Stomach (tissue), 9 donors: Measurements from ENCODE around the gene MIOS. TPM values are rescaled to one million over a fixed set of nuclear protein-coding genes. Genes with fewer than 3 reads are reported as not detected.

ENCODE experiments used
- DNase-seq, 2 donors: peaks; one replicate each; pipeline versions ENCODE4 v3.0.0 to v3.0.0-alpha.2; 2013 to 2019
- H3K27ac ChIP-seq, 5 donors: fragments of 200-600 bp in 4 of 5; sonication (generic) in 4 of 5; one replicate each; pipeline ENCODE4 v1.5.1; 2013 to 2019; ENCODE audit warnings: mild to moderate bottlenecking in 1 of 5, moderate library complexity in 1 of 5
- H3K27me3 ChIP-seq, 3 donors: fragments of 200-600 bp; sonication (generic); one replicate each; pipeline ENCODE4 v1.5.1; 2017 to 2019; ENCODE audit warnings: mixed run types in 1 of 3
- H3K36me3 ChIP-seq, 4 donors: fragments of 200-600 bp; sonication (generic); 1 replicate in 3 of 4; 2 replicates in 1 of 4; pipeline ENCODE4 v1.5.1; 2016 to 2019
- H3K4me1 ChIP-seq, 4 donors: fragments of 200-600 bp; sonication (generic); one replicate each; pipeline ENCODE4 v1.5.1; 2016 to 2019
- H3K4me3 ChIP-seq, 4 donors: fragments of 200-600 bp; sonication (generic) in 3 of 4; one replicate each; pipeline ENCODE4 v1.5.1; 2016 to 2019; ENCODE audit warnings: mild to moderate bottlenecking in 1 of 4
- H3K9me3 ChIP-seq, 4 donors: fragments of 200-600 bp; sonication (generic); one replicate each; pipeline ENCODE4 v1.5.1; 2016 to 2019
- EP300 ChIP-seq: sonication (generic); formaldehyde crosslinking; IDR thresholded peaks from one replicate; pipeline ENCODE4 v1.6.1; 2017; ENCODE audit warnings: antibody characterized with exemption
- POLR2A ChIP-seq, 4 donors: fragments of 450-650 bp; IDR thresholded peaks; one replicate each; pipeline ENCODE4 v1.6.1; 2016; ENCODE audit warnings: antibody characterized with exemption in 4 of 4, control low read depth in 2 of 4, mild to moderate bottlenecking in 1 of 4, moderate library complexity in 1 of 4
- POLR2AphosphoS5 ChIP-seq, 3 donors: sonication (generic); formaldehyde crosslinking; IDR thresholded peaks; one replicate each; pipeline ENCODE4 v1.6.1; 2016; ENCODE audit warnings: antibody characterized with exemption in 3 of 3
- WGBS, 5 donors: extraction: QIAGEN DNeasy Blood & Tissue Kit in 3 of 5; methylation state at CpG; one replicate each; pipeline versions ENCODE4 v1.1.5 to v1.1.7; 2013 to 2018; 5-methylcytosine and 5-hydroxymethylcytosine counted together
- intact Hi-C: fragments of 100-400 bp; cut with DNase I; formaldehyde crosslinking; loops from one replicate; pipeline ENCODE4 v1.15.1; 2023; ENCODE audit warnings: low total_unique reads
- polyA plus RNA-seq, 3 donors: library from polyadenylated mRNA; stranded (reverse); fragments of 200-250 nt; gene quantifications; one replicate each; pipeline ENCODE4 v1.2.3, GENCODE V29; 2013
- total RNA-seq, 5 donors: library from RNA; depleted of rRNA; stranded (reverse); fragments of >200 nt; gene quantifications; one replicate each; pipeline versions ENCODE4 v1.1.0 to v1.2.3, GENCODE V29; 2014 to 2016
- TF ChIP-seq, protein P1 (sequence below), 7 experiments: fragments of 450-650 bp in 4 of 7; fragments of 200-600 bp in 3 of 7; sonication (generic) in 3 of 7; IDR thresholded peaks; one replicate each; pipeline ENCODE4 v1.5.1; 2016 to 2019; ENCODE audit warnings: antibody characterized with exemption in 7 of 7, control low read depth in 2 of 7, mild to moderate bottlenecking in 1 of 7
- donor health status: healthy with polysubstance abuse.
- donor health status: Bipolar disorder and iron deficiency.
- donor health status: healthy.

Gene MIOS
- total and polyA plus RNA-seq, 8 donors: 10.7 to 82.9 (median 30.6) TPM

DNA sequence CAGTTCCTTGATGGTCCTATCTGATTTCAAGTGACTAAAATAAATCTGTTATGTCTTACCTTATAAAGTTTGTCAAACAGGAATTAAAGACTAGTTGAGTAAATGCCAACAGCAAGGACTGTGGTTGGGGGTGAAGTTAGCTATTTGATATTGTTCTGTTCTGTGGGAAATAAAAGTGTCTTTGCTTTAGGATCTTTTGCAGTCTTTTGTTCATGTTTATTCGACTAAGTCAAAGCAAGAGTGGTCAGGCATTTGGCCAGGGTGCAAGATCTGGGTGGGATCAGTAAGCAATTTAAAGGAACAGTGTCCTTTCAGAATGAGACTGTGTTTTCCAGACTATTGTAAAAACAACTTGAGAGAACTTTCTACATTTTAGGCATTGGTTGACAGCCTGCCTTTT lies 31.0 kb upstream of the MIOS start, which contains the start of gene COL28A1:
Gene COL28A1, minus strand, starts transcription at position 183 of the 400 bp plus-strand sequence. CDS start 2,998 bp downstream, outside the sequence.
- no peak within 1 kb of the TSS for H3K27ac ChIP-seq
- H3K27me3 ChIP-seq: no peaks in the 10 kb centered on the region
- no peaks in the 10 kb centered on the region for H3K36me3 ChIP-seq
- DNase-seq: no peak
- intact Hi-C loops: no loop called here
- H3K4me3 ChIP-seq: no peak within 1 kb of the TSS
- H3K4me1 ChIP-seq: no peaks in the 10 kb centered on the region
- TF ChIP-seq POLR2AphosphoS5 (IDR thresholded peaks at IDR 0.05): no peak
- no peak for TF ChIP-seq EP300
- TF ChIP-seq POLR2A (IDR thresholded peaks at IDR 0.05): no peak
- TF ChIP-seq, protein P1, sequence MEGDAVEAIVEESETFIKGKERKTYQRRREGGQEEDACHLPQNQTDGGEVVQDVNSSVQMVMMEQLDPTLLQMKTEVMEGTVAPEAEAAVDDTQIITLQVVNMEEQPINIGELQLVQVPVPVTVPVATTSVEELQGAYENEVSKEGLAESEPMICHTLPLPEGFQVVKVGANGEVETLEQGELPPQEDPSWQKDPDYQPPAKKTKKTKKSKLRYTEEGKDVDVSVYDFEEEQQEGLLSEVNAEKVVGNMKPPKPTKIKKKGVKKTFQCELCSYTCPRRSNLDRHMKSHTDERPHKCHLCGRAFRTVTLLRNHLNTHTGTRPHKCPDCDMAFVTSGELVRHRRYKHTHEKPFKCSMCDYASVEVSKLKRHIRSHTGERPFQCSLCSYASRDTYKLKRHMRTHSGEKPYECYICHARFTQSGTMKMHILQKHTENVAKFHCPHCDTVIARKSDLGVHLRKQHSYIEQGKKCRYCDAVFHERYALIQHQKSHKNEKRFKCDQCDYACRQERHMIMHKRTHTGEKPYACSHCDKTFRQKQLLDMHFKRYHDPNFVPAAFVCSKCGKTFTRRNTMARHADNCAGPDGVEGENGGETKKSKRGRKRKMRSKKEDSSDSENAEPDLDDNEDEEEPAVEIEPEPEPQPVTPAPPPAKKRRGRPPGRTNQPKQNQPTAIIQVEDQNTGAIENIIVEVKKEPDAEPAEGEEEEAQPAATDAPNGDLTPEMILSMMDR (IDR thresholded peaks at IDR 0.05): no peak
- 7 to 22% (median 15%) methylated on average over 1 of the region's 1 CpG for WGBS, 5 donors
- no peaks in the 10 kb centered on the region for H3K9me3 ChIP-seq

DNA sequence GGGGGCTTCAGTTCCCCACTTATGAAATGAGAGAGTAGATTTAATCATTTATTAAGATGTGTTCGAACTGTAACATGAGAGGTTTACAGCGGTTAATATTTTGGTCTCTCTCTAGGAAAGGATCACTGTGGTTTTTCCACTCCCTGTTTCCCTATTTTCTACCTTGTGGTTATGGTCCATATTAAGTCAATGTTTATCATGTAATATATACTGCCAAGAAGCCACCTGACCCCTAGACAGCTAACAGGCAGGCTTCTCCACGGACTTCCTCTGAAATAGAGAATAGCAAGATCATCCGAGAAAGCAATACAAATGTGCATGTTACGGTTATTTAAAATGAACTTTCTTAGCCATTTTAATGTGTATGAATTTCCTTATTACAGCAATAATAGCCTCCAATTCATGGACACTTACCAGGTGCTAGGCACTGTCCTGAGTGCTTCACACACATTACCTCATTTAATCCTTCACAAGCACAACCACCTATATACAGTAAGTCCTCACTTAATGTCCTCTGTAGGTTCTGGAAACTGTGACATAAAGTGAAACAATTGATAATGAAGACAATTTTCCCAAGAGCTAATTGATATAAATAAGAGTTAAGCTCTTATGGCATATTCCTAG lies 30.2 kb upstream of the MIOS start:
- H3K27me3 ChIP-seq: no peaks in the 10 kb centered on the region
- H3K4me3 ChIP-seq: no peak overlapping the region
- H3K4me1 ChIP-seq: peaks cover 0 to 1% (median 0%) of the 10 kb centered on the region in 4 donors
- H3K27ac ChIP-seq: no peak overlapping the region
- TF ChIP-seq, protein P1 (IDR thresholded peaks at IDR 0.05): no peak
- no peak for TF ChIP-seq POLR2A (IDR thresholded peaks at IDR 0.05)
- TF ChIP-seq EP300: no peak
- no peak for TF ChIP-seq POLR2AphosphoS5 (IDR thresholded peaks at IDR 0.05)
- no peak for DNase-seq
- H3K9me3 ChIP-seq: no peaks in the 10 kb centered on the region
- intact Hi-C loops: no loop called here
- no peaks in the 10 kb centered on the region for H3K36me3 ChIP-seq
- 73 to 84% (median 78%) methylated on average over 5 of the region's 5 CpGs for WGBS, 5 donors

DNA sequence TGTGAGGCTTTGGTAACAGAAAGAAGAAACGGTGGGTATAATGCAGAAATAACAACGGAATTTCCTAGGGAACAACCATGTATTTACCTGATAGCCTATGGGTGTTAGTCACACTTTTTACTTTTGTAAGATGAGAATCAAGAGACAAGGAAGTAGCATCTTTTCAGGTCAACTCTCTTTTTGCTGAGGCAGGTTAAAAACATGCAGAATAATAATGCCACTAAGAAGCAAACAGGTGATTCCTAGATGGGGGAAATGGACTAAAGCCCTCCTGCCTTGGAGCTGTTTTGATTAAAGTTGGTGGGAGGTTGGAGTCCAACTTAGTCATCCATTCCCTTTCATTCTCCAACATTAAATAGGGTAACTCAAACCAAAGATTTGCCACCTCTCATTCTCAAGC lies 29.0 kb upstream of the MIOS start:
- intact Hi-C loops: no loop called here
- H3K27ac ChIP-seq: no peak overlapping the region
- no peak for DNase-seq
- no peaks in the 10 kb centered on the region for H3K36me3 ChIP-seq
- H3K4me3 ChIP-seq: no peak overlapping the region
- no peak for TF ChIP-seq EP300
- no peak for TF ChIP-seq POLR2A (IDR thresholded peaks at IDR 0.05)
- TF ChIP-seq, protein P1 (IDR thresholded peaks at IDR 0.05): no peak
- TF ChIP-seq POLR2AphosphoS5 (IDR thresholded peaks at IDR 0.05): no peak
- H3K4me1 ChIP-seq: peaks cover 0 to 7% (median 0%) of the 10 kb centered on the region in 4 donors
- no peaks in the 10 kb centered on the region for H3K9me3 ChIP-seq
- WGBS, 5 donors: 88 to 95% (median 92%) methylated on average over 2 of the region's 2 CpGs
- H3K27me3 ChIP-seq: no peaks in the 10 kb centered on the region

DNA sequence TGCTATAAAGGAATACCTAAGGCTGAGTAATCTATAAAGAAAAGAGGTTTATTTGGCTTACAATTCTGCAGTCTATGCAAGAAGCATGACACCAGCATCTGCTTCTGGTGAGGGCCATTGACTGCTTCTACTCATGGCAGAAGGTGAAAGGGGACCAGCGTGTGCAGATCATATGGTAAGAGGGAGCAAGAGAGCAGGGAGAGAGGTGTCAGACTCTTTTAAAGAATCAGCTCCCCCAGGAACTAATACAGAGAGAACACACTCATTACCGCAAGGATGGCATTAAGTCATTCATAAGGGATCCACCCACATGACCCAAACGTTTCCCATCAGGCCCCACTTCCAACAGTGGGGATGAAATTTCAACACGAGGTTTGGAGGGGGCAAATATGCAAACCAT lies 27.5 kb upstream of the MIOS start:
- TF ChIP-seq EP300: no peak
- TF ChIP-seq POLR2AphosphoS5 (IDR thresholded peaks at IDR 0.05): no peak
- TF ChIP-seq, protein P1 (IDR thresholded peaks at IDR 0.05): no peak
- no peak for TF ChIP-seq POLR2A (IDR thresholded peaks at IDR 0.05)
- Histone ChIP-seq H3K27ac (no peak overlapping the region), H3K36me3 (no peaks in the 10 kb centered on the region), H3K4me1 (peaks cover 0 to 8% (median 0%) of the 10 kb centered on the region in 4 donors), H3K27me3 (no peaks in the 10 kb centered on the region), H3K9me3 (no peaks in the 10 kb centered on the region), H3K4me3 (no peak overlapping the region)
- no peak for DNase-seq
- WGBS, 5 donors: 76 to 85% (median 79%) methylated on average over 4 of the region's 4 CpGs
- intact Hi-C loops: no loop called here
